ENCODE measurements around the gene TIMP2.

Gene TIMP2

DNA sequence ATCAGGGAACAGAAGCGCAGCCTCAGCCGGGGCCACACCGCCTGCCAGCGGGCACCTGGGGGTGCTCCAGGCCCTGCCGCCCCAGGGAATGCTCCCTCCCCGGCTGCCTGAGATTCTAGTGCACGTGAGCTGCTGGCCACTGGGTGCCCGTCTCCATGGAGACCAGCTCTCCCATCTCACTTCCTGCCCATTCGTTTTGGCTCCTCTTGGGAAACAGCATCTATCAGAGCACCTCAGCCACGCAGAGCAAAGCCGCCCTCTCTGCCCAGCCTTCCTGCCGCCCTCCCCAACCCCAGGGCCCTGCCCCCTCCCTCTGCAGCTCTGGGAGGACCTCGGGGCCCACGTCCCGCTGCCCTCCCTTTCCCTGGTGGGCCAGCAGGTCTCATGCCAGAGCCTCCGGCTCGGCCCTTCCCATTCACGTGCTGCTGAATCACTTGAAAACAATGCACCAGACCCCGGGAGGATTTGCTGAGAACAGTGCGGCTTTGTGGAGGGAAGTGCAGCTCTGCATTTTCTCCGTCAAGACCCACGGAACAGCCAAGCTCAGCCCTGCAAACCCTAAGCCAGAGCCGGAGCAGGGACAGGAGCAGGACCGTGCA, 41.6 kb downstream of the TIMP2 start:
- no peak for TF ChIP-seq GATA2 (IDR thresholded peaks at IDR 0.05; ENCODE audit: low read depth, low read length)
- TF ChIP-seq GATA3 (IDR thresholded peaks at IDR 0.05; ENCODE audit: low read depth, low read length), result no peak

DNA sequence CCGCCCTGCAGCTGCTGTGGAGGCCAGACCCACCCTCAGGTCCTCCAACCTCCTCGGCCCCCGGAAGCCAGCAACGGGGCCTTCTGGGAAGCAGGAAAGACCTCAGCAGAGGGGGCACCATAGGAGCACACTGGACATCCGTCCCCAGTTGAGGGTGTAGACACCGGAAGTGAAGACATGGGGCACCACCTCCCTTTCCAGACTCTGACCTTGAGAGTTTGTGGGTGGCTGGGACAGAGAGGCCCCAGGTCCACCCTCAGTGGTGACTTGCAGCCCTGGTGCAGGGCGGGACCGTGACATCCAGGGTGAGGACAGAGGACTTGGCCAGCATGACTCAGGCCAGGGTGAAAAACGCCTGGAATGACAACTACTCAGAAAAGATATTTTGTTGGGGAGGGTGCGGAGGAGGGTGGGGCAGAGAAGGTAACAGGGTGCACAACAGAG, 42.1 kb downstream of the TIMP2 start:
- TF ChIP-seq GATA2 (IDR thresholded peaks at IDR 0.05; ENCODE audit: low read depth, low read length), result no peak
- TF ChIP-seq GATA3 (IDR thresholded peaks at IDR 0.05; ENCODE audit: low read depth, low read length), result no peak

DNA sequence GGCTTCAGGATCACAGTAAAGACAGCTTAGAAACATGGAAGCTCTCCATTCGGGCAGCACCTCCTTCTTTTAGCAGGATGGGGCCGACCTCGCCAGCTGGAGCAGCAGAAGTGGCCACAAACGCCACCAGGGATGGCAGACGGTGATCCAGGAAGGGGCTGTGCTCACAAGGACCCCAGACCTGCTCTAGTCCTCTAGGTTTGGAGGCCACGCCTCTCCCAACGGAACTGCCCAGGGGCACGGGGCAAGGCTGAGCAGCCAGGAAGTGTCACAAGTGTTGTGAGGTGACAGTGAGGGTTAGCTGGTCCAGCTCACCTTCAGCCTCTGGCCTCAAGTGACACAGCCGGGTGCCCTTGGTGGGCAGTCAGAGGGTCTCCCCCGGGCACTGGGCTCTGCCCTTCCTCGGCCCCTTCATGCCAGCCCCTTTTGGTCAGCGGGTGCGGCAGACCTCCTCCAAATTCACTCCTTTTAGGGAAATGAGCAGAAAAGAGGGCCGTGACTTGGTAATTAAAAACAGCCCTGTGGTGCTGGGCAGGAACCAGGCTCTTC, 42.6 kb downstream of the TIMP2 start:
- TF ChIP-seq GATA2 (IDR thresholded peaks at IDR 0.05; ENCODE audit: low read depth, low read length) (no peak), GATA3 (IDR thresholded peaks at IDR 0.05; ENCODE audit: low read depth, low read length) (no peak)

DNA sequence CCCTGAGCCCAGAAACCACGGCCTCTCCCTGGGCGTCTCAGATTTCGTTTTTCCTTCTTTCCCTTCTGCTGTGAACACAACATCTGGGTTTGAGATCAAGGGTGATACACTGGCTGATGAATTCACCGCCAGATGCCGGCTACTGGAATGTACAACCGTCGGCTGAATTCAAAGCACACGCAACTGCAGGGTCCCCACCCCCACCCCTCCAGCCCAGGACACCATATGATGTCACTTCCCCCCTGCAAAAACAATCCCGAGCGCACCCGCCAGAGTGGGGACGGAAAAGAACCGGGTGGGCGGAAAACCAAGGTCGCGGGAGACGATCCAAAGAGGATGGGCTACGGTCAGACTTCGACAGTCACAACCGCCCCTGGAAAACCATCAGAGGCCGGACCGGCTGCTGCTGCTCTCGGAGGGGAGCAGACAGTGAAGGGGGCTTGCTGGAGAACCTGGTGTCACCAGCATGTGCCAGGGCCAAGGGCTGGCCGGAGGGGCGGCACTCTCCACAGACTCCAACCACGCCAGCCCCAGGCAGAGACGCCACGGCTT, 45.5 kb downstream of the TIMP2 start:
- TF ChIP-seq GATA3 (IDR thresholded peaks at IDR 0.05; ENCODE audit: low read depth, low read length) (no peak), GATA2 (IDR thresholded peaks at IDR 0.05; ENCODE audit: low read depth, low read length) (0 out of 2 replicates have a peak, but pooled peaks have one; percentile 8)

DNA sequence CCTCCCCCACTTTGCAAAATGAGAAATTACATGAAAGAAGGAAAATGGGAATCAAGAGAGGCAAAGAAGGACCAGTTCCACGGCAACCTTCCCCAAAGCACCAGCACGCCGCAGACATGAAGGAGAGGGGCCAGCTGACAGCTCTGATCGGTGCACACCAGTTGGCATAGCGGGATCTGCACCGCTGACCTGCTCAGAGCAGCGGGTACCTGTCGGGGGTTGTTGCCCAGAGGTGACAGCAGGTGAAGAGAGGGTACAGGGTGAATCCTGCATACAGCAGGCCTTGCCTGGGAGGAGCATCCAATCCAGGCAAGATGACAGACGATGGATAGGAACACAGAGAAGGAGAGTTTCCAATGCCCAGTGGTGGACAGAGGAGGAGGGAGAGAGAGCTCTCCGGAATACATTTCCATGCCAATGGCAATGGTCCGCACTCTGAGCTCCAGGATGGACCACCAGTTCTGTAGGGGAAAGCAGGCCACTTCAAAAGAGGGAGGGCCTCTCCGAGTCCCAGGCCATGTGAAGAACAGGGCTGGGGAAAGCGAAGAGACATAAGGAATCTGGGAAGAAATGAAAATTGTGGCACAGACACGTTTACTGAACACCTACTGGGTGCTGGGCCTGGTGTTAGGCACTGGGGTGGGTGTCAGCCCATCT, 46.2 kb downstream of the TIMP2 start:
- TF ChIP-seq GATA3 (IDR thresholded peaks at IDR 0.05; ENCODE audit: low read depth, low read length) (no peak), GATA2 (IDR thresholded peaks at IDR 0.05; ENCODE audit: low read depth, low read length) (no peak)

DNA sequence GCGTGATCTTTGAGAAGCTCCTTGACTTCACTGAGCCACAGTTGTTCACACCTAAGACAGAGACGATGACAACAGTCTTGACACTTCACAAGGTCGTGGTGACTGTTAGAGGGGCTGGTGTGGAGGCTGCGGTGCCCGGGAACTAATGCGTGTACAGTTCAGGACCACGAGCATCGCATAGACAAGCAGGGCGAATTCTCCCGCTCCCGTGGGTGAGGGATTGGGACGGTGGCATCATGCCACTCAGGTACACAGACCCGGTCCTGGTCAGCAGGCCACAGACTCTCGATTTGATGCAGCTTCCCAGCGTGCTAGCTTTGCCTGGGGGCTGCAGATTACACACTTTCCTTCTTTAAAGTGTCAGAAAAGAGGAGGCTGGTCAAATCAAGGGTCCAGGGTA, 46.9 kb downstream of the TIMP2 start:
- no peak for TF ChIP-seq GATA2 (IDR thresholded peaks at IDR 0.05; ENCODE audit: low read depth, low read length)
- no peak for TF ChIP-seq GATA3 (IDR thresholded peaks at IDR 0.05; ENCODE audit: low read depth, low read length)

DNA sequence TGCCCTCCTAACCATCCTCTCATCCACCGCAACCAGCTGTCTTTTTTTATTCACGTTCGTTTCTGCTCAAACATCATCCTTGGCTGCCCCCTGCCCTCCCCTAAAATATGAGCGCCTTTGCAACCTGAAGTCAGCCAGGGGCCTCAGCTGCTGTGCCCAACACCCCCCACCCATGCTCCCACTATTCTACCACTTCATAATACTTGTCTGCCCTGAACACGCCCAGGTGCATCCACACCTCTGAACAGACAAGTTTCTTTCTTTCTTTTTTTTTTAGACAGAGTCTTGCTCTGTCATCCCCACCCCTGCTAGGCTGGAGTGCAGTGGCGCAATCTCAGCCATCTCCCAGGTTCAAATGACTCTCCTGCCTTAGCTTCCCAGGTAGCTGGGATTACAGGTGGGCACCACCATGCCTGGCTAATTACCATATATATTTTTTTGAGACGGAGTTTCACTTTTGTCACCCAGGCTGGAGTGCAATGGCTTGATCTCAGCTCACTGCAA, 49.0 kb downstream of the TIMP2 start:
- TF ChIP-seq GATA2 (IDR thresholded peaks at IDR 0.05; ENCODE audit: low read depth, low read length) (no peak), GATA3 (IDR thresholded peaks at IDR 0.05; ENCODE audit: low read depth, low read length) (no peak)

DNA sequence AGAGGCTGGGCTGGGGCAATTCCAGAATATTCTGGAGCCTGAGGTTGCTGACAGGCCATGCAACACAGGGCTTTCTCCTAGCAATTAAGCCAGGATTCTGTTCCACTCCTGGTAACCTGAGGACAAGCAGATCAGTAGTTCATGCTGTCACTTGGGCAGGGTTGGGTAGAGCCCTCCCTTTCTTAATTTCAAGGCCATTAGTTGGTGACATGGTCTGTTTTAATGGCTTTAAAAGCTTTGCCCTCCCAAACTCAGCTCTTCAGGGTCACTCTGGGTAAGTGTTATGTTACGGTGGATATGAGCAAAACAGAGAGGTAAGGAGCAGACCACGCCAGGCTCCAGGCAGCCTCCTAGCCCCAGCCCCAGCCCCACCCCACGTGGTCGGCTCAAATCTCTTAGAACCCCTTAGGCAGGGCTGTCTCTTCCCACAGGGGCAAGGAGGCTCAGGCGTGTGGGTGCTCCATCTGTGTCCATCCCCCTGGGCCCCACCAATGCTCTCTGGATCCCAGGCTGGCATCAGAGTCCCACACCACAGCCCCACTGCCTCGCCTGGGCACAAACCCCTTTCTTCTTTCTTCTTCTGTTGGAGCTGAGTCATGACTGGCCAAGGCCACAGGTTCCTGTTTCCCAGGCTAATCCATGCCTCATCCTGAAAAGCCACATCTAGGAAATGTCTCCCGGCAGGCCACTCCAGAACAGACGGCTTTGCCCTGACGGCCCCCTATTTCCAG, 49.7 kb downstream of the TIMP2 start:
- TF ChIP-seq GATA2 (IDR thresholded peaks at IDR 0.05; ENCODE audit: low read depth, low read length) (no peak), GATA3 (IDR thresholded peaks at IDR 0.05; ENCODE audit: low read depth, low read length) (no peak)

DNA sequence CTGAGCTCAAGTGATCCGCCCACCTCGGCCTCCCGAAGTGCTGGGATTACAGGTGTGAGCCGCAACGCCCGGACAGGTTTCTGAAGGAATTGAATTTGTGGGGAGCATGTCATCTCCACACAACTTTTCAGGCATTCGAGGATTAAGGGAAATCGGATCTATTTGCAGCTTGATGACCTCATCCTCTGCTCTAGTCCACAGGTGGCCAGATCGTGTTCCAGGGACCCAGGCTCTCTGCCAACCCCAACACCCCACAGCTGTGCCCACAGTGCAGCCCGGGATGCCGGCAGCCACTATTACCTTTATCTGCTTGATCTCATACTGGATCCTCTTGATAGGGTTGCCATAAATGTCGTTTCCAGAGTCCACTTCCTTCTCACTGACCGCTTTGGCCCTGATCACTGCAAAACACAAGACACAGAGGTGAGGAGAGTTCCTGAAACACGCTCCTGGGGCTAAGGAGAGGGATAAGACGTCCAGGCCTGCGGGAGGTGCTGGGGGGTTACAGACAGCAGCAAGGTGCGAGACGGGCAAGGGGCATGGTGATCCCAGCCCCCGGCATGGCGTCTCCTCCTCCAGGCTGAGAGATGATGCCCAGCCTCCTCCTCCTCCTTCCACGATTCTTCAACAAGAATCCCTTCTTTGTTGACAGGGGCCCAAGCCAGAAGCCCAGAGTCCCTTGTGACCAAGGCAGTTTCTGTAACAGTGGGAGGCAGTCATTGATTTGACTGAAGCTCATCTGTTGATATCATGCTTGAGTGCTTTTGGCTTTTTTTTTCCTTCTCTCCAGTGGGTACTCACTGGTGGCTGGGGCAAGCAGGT, 51.5 kb downstream of the TIMP2 start:
- TF ChIP-seq GATA3 (IDR thresholded peaks at IDR 0.05; ENCODE audit: low read depth, low read length) (no peak), GATA2 (IDR thresholded peaks at IDR 0.05; ENCODE audit: low read depth, low read length) (peak; percentile 99)

DNA sequence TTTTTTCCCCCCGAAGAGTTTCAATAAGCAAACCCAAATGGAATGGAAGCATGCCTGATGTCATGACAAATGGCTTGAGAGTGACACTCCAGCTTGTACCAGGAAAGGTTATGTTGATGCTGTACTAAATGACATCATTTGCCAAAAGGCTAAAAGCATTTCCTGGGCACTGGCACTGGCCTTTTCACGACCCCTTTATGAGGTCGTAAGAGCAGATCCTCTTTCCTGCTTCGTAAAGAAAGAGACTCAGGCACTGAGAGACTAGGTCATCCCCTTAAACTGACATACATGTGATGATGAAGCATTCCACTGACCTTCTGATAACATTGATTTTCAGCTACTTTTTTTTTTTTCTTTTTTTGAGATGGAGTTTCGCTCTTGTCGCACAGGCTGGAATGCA, 52.7 kb downstream of the TIMP2 start:
- TF ChIP-seq GATA2 (IDR thresholded peaks at IDR 0.05; ENCODE audit: low read depth, low read length), result no peak
- TF ChIP-seq GATA3 (IDR thresholded peaks at IDR 0.05; ENCODE audit: low read depth, low read length), result no peak

GRCh38 chr17:78870621-78871020, 54.6 kb downstream of the TIMP2 start:
- TF ChIP-seq GATA2 (IDR thresholded peaks at IDR 0.05; ENCODE audit: low read depth, low read length) (no peak), GATA3 (IDR thresholded peaks at IDR 0.05; ENCODE audit: low read depth, low read length) (no peak)

- TF ChIP-seq GATA2 (IDR thresholded peaks at IDR 0.05; ENCODE audit: low read depth, low read length) (no peak), GATA3 (IDR thresholded peaks at IDR 0.05; ENCODE audit: low read depth, low read length) (no peak)
Measured at GRCh38 chr17:78868391-78868790, 56.8 kb downstream of the TIMP2 start.

- TF ChIP-seq GATA3 (IDR thresholded peaks at IDR 0.05; ENCODE audit: low read depth, low read length) (no peak), GATA2 (IDR thresholded peaks at IDR 0.05; ENCODE audit: low read depth, low read length) (no peak)
Measured at GRCh38 chr17:78865682-78866390, 59.4 kb downstream of the TIMP2 start.
